Suppressor macrophage treated with lipopolysaccharide for 1 hour (primary cell): ENCODE measurements around the gene FCN1.
"Not testable (repeated sequence)": the region's sequence is repeated elsewhere in the genome, so short reads cannot be mapped to it uniquely, and the experiment has no call there.

Experiments used
- DNase-seq, 3 donors: peaks; one replicate each; pipeline ENCODE4 v3.0.0-alpha.2; 2020 to 2022

FCN1 gene

DNA sequence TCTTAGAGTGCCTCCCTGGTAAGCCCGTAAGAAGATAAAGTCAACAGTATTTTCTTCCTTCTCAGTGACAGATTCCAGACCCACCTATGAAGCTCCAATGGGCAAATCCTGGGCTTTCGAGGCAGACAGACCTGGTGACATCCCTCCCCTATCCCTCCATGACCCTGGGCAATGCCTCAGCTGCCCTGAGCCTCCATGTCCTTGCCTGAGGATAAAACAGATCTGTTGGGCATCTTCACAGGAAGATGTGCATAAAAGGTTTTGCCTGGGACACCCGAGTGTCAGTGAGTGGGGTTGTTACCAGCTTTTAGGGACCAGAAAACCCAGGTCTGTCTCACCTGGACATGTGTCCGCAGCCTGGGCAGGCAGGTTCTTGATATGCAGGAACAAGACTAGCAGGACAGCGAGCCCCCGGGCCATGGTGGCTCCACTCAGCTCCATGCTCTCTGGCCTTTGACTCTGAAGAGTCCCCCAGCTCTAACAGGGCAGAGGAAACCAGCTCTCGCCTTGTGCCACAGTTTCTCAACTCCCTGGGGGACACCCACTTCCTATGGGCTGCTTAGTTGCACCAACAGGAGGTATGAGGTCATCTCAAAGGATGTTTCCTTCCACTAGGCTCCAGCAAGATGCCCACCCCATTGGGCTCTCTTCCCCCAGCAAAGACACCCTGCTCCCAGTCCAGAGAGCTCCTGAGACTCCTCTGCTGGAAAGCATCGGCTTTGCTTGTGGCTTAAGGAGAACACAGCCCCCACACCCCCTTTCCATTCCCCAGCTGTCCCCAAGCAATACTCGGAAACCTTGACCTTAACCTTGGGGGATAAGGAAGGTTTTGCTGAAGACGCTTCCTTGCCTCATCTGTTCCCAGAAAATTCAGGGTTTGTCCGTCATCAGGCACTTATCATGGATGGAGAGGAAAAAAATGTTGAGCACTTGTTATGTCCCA lies at the start of gene FCN1:
FCN1 (minus strand) TSS at position 482 of the 943 bp plus-strand sequence; CDS start at position 441, 41 bp downstream.
- peak; percentile 80 to 82 (median 80) for DNase-seq

DNA sequence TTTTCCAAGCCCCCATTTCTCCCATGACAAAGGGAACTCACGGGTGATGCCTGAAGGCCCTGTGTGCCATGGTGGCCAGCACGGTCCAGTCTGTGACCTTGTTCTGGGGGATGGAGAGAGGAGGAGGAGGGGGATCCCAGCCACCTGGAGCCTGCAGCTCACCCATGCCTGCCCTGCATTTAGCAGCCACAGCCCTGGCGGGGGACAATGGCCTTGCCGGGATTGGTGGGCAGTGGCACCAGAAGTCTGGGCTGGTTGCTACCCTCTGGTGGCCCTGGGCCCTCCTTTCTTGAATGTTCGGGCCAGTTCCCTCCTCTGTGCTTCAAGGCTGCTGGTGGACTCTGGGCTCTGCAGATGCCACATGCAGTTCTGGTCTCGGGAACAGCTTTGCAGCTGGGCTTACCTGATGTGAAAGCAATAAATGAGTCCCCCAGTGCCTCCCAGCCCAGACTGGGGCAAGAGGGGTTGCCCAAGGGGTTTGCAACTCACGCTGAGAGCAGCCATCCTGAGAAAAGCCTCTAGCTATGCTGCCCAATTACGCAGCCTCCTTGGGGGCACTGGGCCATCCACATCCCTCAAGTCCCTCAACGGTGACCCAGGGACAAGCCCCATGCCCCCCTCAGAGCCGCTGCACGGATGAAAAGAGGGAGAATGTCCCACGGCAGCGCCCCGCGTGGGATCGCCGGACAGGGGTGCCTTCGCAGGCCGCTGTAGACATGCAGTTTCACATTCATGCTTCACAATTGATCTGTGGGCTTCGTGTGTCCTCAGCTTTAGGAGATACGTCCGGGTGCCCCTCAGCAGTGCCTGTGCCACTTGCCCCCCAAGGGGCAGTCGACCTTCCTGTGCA lies 49.2 kb upstream of the FCN1 start:
- DNase-seq: no peak

DNA sequence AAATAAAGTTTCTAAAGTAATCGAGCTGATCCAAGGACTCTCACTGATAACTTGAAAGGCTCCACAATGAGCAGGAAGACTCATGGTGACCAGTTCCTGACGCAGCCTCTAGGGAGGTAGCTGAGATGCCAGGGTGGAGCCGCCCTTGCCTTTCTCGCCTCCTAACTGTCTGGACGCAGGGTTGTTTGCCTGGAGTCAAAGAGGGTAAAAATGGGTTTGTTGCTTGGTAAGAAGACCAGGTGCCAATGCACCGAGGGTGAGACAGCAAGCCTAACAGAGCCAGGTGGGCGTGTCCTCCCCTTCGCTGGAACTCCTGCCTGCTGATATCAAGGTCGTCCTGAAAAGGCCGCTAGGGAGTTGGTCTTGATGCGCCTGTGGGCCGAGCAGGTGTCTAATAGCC lies 48.6 kb upstream of the FCN1 start:
- DNase-seq: no peak

DNA sequence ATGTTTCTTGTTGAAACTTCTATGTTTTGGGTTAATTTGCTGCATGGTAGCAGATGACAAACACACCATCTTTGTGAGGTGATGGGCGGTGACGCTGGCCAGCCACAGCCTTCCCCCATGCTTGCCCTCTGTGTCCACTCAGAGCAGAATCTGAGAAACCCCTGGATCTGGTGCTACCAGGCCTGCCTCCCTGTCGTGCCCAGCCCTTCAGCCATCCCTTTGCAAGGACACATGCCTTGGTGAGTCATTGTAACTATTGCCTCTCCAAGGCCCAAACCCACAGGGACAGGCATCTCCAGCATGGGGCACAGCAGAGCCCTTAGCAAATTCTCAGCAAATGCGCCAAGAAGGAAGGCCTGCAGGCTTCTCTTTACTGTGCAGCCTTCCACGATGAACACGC lies 48.1 kb upstream of the FCN1 start:
- peak in 2 of 3 donors; percentile 22 to 60 for DNase-seq

DNA sequence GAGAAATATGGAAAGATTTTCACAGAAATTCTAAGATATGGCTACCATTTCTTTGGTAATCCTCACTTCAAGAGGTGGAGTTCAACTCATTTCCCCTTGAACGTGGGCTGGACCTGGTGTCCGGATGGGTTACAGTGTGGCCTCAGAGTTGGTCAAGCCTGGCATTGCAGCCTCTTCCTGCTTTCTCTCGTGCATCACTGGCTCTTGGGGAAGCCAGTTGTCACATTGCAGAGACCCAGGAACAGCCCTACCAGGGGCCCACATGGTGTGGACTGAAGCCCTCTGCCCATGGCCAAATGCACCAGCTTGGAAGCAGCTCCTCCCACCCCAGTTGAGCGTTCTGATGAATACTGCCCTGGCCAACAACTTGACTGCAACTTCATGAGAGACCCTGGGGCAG lies 47.7 kb upstream of the FCN1 start:
- DNase-seq: peak in 2 of 3 donors; percentile 27 to 50

DNA sequence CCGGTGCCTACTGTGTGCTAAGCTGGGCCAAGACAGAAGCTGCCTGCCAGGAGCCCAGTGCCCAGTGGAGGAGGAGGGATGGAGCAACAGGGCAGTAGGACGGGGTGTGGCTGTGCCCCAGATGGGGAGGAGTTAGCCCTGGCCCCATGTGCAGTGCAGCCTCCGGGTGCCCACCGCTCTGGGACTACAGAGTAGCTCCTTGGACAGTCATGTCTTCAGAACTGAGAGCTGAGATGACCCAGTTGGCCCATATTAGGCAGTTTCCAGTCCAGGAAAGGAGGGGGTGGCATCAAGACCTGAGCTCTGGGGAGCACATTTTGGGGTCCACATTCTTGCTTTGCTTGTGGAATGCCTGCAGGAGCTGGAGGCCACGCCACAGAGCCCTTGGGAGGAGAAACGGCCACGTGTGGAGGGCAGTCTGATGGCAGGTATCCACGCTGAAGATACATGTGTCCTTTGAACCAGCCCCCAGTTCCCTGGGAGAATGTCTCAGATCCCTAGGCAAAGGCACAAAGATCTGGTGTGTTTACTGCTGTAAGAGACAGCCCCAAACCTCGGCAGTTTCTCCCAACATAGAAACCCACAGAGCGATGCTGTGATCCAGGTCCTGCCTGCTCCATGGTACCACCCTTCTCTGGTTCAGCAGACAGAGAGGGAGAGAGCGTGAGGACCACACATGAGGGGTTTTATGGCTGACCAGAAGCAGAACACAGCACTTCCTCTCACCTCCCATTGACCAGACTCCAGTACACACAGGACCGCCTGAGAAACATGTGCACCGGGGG lies 46.8 kb upstream of the FCN1 start:
- DNase-seq: no peak

DNA sequence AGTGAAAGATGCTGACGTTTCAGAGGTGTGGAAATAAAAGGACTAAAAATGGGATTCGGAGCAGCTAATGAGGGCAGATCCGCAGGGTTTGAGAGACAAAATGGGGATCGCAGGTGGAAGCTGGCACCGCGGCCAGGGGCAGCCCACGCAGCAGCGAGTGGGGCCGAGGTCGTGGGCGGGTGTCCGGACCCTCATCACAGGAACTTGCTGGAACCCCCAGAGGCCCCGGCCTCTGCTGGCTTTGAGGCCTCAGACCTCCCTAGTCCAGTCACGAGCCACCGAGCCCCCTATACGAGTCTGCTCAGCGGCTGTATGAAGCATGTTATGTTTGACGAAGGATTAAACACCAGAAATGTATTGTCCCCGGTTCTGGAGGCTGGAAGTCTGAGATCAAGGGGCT lies 45.8 kb upstream of the FCN1 start:
- no peak for DNase-seq

DNA sequence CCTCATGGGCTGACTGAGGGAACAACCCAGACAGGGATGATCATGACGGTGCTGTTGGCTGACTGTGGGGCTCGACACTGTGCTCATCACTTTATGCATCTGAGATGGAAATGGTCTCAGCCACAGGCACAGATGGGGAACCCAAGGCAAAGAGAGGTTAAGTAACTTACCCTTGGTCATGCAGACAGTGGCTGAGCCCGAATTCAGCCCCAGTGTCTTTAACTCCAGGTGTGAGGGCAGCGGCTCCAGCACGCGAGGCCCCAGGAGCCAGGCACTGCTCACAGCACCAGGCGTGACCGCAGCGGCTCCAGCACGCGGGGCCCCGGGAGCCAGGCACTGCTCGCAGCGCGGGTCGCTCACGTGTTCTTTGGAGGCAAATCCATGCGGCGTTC lies 45.3 kb upstream of the FCN1 start:
- DNase-seq: no peak

DNA sequence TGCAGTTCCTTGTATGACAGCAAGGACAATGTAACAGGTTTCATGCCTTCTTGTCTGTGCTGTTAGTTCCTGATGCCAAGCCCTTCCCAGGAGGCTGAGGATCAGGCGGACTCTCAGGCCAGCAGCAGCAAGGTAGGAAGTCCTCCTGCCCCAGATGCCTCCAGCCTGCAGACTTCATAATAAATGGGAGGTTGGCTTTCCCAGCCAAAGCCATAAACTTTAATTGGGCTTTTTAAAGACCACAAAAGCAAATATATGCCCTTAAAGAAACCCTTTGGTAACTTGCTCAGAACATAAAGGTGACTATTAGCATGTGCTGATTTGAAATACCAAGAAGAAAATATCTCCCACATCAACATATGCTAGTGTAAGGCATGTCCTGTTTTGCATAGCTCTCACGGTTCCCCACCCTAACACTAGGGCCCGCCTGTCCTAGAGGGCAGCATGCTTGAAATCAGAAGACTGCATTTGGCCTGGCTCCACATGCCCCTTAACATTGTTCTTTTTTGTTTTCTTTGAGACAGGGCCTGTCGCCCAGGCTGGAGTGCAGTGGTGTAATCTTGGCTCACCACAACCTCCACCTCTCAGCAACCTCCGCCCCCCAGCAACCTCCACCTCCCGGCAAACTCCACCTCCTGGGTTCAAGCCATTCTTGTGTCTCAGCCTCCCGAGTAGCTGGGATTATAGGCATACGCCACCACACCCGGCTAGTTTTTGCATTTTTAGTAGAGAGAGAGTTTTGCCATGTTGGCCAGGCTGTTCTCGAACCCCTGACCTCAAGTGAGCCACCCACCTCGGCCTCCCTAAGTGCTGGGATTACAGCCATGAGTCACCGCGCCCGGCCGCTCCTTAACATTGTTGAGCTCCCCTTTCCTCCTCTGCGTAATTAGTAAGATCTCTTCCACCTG lies 44.6 kb upstream of the FCN1 start:
- no peak for DNase-seq

DNA sequence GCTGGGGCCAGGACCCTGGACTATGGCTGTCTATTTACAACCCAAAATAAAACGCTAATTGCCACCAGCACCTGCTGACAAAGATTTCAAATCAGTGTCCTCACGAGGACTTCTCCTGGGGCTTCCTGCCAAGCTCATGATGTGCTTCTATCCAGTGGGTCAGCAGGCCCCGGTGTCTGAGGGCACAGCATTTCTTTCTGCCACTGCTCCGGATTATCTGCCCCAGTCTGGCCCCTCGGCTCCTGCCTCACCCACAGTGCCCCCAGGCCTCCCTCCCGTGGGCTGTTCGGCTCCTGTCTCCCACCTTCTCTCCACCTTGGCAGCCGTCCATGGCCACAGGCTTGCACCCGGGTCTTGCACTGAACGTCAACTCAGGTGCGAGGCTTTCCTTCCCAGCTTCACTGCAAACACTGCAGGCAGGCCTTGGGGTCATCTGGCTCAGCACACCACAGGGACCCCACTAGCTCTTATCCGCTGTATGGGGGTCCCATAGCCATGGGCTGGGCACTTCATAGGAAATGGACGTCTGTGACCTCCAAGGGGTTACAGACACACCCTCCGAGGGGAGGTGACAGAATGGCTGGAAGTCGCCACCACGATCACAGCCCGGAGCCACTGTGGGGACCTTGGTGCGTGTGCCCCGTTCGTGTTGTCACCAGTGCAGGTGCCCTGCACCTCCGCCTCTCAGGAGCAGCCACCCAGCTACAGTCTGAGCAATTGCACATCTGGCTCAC lies 43.8 kb upstream of the FCN1 start:
- no peak for DNase-seq

DNA sequence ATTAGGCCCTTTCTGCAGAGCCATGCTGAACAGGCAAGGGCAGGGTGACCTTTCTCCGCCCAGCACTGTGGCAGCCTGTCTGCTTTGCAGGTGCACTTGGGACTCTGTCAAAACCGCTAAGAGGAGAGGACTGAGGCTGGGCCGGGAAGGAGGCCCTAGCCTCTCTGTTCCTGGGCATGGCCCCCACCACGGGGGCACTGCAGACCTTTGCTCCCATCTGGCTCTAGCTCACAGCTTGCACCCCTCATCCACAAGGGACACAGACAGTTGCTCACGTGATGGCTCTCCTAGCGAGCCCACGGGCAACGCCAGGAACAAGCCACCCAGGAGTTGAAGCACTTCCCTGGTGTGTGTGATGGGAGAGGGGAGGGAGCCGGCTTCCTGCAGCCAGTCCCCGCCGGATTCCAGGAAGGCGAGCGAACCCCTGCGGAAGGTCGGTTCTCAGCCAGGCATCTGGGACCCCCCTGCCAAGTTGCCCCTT lies 43.0 kb upstream of the FCN1 start:
- DNase-seq: no peak

DNA sequence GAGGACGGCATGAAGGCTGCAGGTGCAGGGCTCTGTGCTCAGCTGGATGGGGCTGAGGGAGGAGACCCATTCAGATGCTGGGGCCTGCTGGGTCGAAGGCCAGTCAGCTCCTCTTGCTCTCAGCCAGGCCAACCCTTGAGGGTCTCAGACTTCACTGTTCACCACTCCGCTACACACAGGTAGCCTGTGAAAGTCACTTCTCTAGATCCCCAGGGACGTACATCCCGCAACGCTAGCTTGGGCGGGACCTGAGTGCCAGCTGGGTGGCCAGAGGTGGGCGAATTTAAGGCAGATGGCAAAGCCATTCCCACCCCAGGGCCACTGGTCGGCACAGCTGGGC lies 42.2 kb upstream of the FCN1 start:
- no peak for DNase-seq

DNA sequence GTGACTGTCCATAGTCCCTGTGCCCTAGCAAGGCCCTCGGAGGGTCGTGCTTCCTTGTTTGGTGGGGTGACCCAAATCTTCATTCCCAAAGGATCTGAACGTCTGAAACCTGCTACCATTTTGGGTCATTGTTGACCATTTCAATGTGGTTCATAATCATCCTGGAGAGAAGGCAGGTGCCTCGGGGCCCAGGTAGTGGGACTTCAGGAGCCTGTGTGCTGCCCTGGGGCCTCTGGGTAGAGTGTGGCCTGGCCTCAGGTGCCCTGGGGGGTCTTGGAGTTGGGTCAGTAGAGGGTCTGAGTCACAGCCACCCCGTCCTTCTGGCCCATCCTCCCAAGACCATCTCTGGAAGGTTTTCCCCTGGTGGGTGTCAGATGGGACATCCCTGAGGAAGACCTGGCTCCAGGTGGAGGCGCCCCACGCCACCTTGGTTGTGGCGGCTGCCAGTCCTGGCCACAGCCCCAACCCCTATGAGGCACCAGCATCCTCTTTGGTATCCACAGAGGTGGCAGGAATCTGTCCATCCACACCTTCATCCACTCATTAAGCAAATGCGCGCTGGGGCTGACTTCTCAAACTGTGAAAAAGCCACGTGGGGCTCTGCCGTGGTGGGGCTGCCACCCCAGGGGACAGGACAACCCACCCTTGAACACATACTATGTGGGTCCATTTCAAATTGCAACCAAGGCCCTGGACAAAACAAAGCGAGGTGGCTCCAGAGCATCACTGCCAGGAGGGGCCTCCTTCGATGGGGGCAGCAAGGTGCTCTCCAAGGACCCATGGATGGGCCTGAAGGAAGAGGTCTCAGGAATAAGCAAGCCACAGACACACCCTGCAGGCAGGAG lies 41.6 kb upstream of the FCN1 start:
- no peak for DNase-seq

DNA sequence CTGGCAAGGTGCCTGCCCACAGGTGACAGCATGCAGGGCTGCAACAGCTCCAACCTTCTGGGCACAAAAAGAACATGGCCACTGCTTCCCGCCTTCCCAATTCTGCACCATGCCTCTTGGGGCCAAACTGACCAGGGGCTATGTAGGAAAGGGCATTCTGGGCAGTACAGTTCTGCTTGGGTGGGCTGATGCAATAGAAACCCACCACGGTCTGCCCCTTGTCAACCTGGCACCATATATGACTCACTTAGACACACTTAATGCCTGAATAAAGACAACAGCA lies 40.2 kb upstream of the FCN1 start:
- DNase-seq: no peak

DNA sequence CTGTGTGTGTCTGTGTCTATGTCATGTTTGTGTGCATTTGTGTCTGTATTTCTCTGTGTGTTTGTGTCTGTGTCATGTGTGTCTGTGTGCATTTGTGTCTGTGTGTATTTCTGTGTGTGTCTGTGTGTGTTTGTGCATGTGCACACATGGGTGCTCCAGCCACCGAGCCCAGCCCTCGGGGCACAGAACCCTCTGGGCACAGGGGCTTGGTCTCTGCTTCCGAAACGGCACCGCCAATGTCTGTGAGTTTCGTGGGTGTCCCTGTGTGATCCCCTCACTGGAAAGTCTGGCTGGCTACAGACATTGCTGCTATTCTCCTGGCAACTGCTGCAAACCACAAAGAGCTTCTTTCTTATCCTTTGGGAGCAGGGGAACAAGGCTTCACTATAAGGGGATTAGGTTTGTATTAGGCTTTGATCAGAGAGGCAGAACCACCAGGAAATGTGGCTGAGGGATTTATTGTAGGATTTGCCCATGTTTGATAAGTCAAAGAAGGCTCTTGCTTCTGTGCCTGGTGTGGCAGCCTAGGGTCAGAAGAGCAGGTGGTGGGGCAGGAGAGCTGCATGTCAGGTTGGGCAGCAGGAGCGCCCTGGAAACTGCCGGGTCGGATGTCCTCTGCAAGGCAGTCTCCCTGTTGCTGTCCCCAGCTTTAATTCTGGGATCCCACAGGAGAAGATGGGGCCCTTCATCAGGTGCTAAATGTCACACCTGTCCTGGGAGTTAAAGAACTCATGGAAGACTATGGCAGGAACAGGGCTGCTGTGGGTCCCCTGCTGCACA lies 39.6 kb upstream of the FCN1 start:
- DNase-seq: no peak

DNA sequence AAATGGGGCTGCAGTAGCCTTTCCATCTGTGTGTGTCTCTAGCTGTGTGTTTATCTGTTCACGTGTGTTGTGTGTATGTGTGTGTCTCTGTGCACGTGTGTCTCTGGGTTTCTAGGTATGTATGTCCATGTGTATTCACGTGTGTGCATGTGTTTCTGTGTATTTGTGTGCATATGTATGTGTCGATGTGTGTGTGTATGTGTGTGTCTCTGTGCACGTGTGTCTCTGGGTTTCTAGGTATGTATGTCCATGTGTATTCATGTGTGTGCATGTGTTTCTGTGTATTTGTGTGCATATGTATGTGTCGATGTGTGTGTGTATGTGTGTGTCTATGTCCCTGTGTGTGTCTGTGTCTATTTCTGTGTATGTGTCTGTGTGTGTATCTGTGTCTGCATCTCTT lies 38.7 kb upstream of the FCN1 start:
- not testable (repeated sequence) for DNase-seq

DNA sequence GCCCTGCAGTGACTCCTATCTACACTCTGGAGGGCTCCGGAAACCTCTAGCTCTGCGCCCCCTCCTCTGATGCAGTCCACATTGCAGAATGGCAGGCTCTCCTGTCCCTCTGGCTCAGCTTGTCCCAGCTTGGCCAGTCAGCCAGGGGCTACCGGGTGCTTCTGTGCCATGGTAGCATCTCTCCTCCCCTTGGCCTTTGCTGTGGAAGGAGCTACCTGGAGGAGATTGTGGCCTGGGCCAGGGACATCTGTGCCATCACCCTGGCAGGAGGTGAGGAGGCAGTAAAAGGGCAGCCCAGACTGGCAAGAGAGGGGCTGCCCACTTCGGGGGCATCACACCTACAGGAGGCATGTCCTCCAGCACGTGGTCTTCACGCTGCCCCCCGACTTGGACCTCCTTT lies 38.1 kb upstream of the FCN1 start:
- no peak for DNase-seq

DNA sequence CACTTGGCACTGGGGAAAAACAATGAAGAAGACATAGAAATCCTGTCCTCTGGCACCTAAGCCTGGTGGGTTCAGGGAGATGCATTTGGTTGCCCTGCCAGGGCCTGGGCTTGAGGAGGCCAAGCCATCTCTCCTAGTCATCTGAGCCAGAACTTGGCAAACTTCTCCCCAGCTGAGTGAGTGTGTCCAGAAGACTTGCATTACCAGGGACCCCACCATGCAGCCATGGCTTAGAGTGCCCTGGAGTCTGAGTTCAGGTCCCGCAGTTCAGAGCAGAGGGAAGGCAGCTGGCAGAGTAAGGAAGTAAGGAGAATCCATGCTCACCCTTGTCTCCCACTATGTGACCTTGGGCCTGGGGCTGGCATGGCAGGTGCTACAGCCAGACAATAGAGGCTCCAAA lies 37.4 kb upstream of the FCN1 start:
- DNase-seq: no peak

DNA sequence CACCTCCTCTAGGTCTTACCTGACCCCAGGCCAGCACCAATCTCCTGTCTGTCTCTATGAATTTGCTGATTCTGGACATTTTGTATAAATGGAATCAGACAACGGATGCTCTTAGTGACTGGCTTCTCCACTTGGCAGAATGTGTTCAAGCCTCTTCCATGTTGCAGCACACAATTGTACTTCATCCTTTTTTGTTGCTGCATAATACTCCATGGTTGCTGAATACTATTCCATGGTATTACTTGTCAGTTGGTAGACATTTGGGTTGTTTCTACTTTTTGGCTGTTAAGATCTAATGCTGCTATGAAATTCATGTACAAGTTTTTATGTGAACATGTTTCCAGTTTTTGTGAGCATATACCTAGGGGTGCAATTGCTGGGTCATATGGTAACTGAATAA lies 34.3 kb upstream of the FCN1 start:
- no peak for DNase-seq

DNA sequence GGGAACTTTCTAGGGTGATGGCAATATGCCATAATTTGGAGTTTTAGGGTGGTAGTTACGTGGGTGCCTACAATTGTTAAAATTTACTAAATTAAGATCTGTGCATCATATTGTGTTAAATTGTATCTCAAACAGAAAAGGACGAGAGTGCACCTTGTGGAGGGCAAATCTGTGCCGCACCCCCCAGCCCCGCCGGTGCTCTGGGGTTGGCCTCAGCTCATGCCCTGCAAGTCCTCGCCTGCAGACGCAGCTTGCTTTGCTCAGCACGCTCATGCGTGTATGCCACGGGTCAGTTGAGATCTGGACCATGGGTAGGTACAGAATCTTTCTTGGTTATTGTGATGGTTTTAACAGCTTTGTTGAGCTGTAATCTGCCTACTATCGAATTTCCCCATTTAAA lies 33.7 kb upstream of the FCN1 start:
- no peak for DNase-seq
